Esophagus muscularis mucosa (tissue), 4 donors: Measurements from ENCODE around the gene KIF26B. TPM values are rescaled to one million over a fixed set of nuclear protein-coding genes. Genes with fewer than 3 reads are reported as not detected.

Experiments
- DNase-seq: peaks from one replicate; pipeline ENCODE4 v3.0.0-alpha.2; 2017; ENCODE audit errors: extremely low spot score
- H3K27ac ChIP-seq, 4 donors: fragments of 200-600 bp; sonication (generic); replicated peaks in 1 of 4; 1 replicate in 3 of 4; 2 replicates in 1 of 4; pipeline ENCODE4 v1.5.1; 2016 to 2019; ENCODE audit warnings: mild to moderate bottlenecking in 1 of 4
- H3K27me3 ChIP-seq, 4 donors: fragments of 200-600 bp; sonication (generic); one replicate each; pipeline versions ENCODE4 v1.5.1 to v1.6.0; 2016 to 2019
- H3K36me3 ChIP-seq, 4 donors: fragments of 200-600 bp; sonication (generic); one replicate each; pipeline ENCODE4 v1.5.1; 2016 to 2019
- H3K4me1 ChIP-seq, 4 donors: fragments of 200-600 bp; sonication (generic); one replicate each; pipeline ENCODE4 v1.5.1; 2016 to 2019
- H3K4me3 ChIP-seq, 4 donors: fragments of 200-600 bp; sonication (generic); 1 replicate in 2 of 4; 2 replicates in 2 of 4; pipeline ENCODE4 v1.5.1; 2016 to 2019; ENCODE audit warnings: mild to moderate bottlenecking in 4 of 4, moderate library complexity in 1 of 4
- H3K9me3 ChIP-seq, 4 donors: fragments of 200-600 bp; sonication (generic); 1 replicate in 3 of 4; 2 replicates in 1 of 4; pipeline ENCODE4 v1.5.1; 2016 to 2019
- EP300 ChIP-seq: sonication (generic); formaldehyde crosslinking; IDR thresholded peaks from one replicate; pipeline ENCODE4 v1.6.1; 2017; ENCODE audit warnings: antibody characterized with exemption
- POLR2A ChIP-seq: fragments of 450-650 bp; IDR thresholded peaks from one replicate; pipeline ENCODE4 v1.6.1; 2017; ENCODE audit warnings: antibody characterized with exemption, moderate library complexity, mild to moderate bottlenecking, low read depth
- POLR2AphosphoS5 ChIP-seq, 2 donors: sonication (generic); formaldehyde crosslinking; IDR thresholded peaks; one replicate each; pipeline ENCODE4 v1.6.1; 2017; ENCODE audit warnings: antibody characterized with exemption in 2 of 2
- WGBS: methylation state at CpG from one replicate; pipeline ENCODE4 v1.1.5; 2018; 5-methylcytosine and 5-hydroxymethylcytosine counted together
- intact Hi-C: fragments of 100-400 bp; cut with DNase I; formaldehyde crosslinking; loops from one replicate; pipeline ENCODE4 v1.15.1; 2023
- total RNA-seq, 4 donors: library from RNA; depleted of rRNA; stranded (reverse); fragments of >200 nt; gene quantifications; one replicate each; pipeline versions ENCODE4 v1.1.0 to v1.2.1, GENCODE V29; 2016
- TF ChIP-seq, protein P1 (sequence below), 3 experiments: fragments of 200-600 bp in 2 of 3; fragments of 450-650 bp in 1 of 3; sonication (generic) in 2 of 3; IDR thresholded peaks; one replicate each; pipeline ENCODE4 v1.5.1; 2017 to 2019; ENCODE audit warnings: antibody characterized with exemption in 3 of 3, mild to moderate bottlenecking in 2 of 3, moderate library complexity in 1 of 3

KIF26B gene
- total RNA-seq, 4 donors from 2014 or later = 0.13 to 3.7 (median 1.3) TPM

DNA sequence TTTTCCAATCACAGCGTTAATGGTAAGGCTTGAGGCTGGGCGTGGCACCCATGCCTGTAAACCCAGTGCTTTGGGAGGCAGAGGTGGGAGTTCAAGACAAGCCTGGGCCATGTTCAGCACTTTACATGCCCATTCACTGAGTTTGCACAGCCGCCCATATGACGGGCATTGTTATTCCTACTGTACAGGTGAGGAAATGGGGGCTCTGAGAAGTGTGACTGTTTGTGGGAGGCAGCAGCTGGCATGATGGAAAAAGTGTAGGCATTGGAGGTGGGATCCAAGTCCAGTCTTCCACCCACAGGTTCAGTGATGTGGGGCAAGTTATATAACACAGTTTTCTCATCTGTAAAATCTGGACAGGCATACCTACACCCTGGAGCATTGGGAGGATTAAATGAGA lies 445.9 kb downstream of the KIF26B start:
- H3K4me3 ChIP-seq = no peak overlapping the region
- H3K9me3 ChIP-seq = no peaks in the 10 kb centered on the region
- no peak overlapping the region for H3K27ac ChIP-seq
- H3K4me1 ChIP-seq = peaks cover 13 to 32% (median 24%) of the 10 kb centered on the region in 4 donors
- intact Hi-C loops = no loop called here
- WGBS = 93% methylated on average over 4 of the region's 4 CpGs
- H3K27me3 ChIP-seq = no peaks in the 10 kb centered on the region
- no peaks in the 10 kb centered on the region for H3K36me3 ChIP-seq
- TF ChIP-seq POLR2A = no peak
- no peak for DNase-seq

DNA sequence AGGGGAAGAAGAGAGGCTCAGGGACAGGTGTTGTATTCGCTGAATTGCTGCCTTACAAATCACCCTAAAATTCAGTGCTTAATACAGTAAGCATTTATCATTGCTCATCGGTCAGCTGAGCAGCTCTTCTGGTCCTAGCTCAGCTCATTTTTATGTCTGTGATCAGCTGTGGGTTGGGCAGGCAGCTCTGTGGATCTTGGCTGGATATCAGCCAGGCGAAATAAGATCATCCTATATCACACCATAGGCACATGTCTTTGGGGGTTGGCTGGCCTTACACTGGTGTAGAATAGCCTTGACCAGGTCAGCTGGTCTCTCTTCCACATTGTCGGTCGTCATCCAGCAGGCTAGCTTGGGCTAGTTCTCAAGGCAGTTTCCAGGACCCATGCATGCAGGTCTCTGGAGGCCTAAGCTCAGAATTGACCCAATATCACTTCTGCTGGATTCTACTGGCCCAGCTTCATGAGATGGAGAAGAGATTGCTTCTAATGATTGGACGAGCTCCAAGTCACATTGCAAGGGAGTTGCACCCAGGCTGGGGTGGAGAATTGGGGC lies 448.6 kb downstream of the KIF26B start:
- intact Hi-C loops = no loop called here

DNA sequence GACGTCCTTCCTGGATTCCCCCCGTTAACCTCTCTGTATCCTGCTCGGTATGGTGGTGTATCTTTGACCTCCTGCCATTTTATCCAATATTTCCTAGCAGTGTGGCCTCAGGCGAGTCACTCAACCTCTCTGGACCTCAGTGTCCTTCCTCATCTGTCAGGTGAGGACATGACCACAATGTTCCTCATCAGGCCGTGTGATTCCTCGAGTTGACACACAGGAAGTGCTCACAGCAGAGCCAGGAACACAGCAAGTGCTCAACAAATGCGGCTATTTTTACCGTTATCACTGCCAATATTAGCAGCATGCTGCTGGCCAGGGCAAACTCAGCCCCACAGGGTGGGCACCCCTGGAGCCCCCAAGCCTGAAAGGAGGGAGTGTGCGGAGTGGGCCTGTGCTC lies 450.2 kb downstream of the KIF26B start:
- TF ChIP-seq, protein P1, sequence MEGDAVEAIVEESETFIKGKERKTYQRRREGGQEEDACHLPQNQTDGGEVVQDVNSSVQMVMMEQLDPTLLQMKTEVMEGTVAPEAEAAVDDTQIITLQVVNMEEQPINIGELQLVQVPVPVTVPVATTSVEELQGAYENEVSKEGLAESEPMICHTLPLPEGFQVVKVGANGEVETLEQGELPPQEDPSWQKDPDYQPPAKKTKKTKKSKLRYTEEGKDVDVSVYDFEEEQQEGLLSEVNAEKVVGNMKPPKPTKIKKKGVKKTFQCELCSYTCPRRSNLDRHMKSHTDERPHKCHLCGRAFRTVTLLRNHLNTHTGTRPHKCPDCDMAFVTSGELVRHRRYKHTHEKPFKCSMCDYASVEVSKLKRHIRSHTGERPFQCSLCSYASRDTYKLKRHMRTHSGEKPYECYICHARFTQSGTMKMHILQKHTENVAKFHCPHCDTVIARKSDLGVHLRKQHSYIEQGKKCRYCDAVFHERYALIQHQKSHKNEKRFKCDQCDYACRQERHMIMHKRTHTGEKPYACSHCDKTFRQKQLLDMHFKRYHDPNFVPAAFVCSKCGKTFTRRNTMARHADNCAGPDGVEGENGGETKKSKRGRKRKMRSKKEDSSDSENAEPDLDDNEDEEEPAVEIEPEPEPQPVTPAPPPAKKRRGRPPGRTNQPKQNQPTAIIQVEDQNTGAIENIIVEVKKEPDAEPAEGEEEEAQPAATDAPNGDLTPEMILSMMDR (IDR thresholded peaks at IDR 0.05) = no peak
- TF ChIP-seq POLR2A (no peak), EP300 (no peak), POLR2AphosphoS5 (IDR thresholded peaks at IDR 0.05) (no peak)
- no peaks in the 10 kb centered on the region for H3K27me3 ChIP-seq
- H3K27ac ChIP-seq = no peak overlapping the region
- no peak for DNase-seq
- WGBS = 83% methylated on average over 8 of the region's 9 CpGs
- no peak overlapping the region for H3K4me3 ChIP-seq
- peaks cover 7 to 21% (median 17%) of the 10 kb centered on the region in 4 donors for H3K4me1 ChIP-seq
- intact Hi-C loops = no loop called here
- no peaks in the 10 kb centered on the region for H3K36me3 ChIP-seq
- H3K9me3 ChIP-seq = no peaks in the 10 kb centered on the region

More for the DNA sequence above, 448.6 kb downstream of the KIF26B start:
- Histone ChIP-seq H3K4me3 (no peak overlapping the region), H3K9me3 (no peaks in the 10 kb centered on the region), H3K27ac (no peak overlapping the region), H3K4me1 (peaks cover 13 to 36% (median 31%) of the 10 kb centered on the region in 4 donors), H3K27me3 (no peaks in the 10 kb centered on the region), H3K36me3 (no peaks in the 10 kb centered on the region)
- 93% methylated on average over 4 of the region's 6 CpGs for WGBS
- TF ChIP-seq POLR2A = no peak
- TF ChIP-seq, protein P1 (IDR thresholded peaks at IDR 0.05) = no peak
- TF ChIP-seq EP300 = no peak
- no peak for TF ChIP-seq POLR2AphosphoS5 (IDR thresholded peaks at IDR 0.05)
- no peak for DNase-seq

DNA sequence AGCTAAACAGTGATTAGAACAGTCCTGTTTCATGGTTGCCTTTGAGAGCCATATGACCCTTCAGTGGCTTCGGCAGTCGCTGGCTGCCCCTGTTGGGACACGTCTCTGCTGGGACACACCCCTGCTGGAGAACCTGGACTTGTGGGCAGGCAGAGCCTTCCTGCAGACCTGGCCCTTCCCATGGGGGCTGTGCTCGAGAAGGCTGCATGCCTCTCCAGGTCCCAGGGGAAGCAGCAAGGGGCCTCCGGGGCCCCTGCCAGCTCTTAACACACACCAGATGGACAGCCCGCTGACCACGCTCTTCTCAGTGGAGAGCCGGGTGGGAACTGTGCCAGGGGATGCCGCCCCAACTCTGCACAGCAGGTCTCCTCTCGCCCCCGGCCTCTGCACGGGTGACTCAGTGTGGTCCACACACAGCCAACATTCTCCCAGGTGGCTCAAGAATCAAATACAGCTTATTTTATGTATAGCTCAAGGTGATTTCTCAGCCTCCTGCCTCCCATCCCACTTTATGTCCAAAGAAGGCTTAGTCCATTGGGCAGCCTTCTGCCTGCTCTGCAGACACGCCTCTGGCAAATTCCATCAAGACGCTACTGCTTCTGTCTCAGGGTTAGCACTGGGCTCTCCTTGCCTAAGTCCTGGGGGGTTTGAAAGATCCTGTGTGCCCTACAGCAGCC lies 450.8 kb downstream of the KIF26B start:
- Histone ChIP-seq H3K9me3 (no peaks in the 10 kb centered on the region), H3K36me3 (no peaks in the 10 kb centered on the region), H3K4me3 (peak overlapping the region; percentile 29 to 39 (median 32)), H3K27me3 (no peaks in the 10 kb centered on the region), H3K27ac (peak overlapping the region in 1 of 4 donors; percentile 35), H3K4me1 (peaks cover 7 to 19% (median 14%) of the 10 kb centered on the region in 4 donors)
- TF ChIP-seq POLR2AphosphoS5 (IDR thresholded peaks at IDR 0.05) (no peak), POLR2A (no peak), EP300 (no peak)
- TF ChIP-seq, protein P1 (IDR thresholded peaks at IDR 0.05) = no peak
- intact Hi-C loops = no loop called here
- WGBS = 25% methylated on average over 9 of the region's 14 CpGs
- no peak for DNase-seq

DNA sequence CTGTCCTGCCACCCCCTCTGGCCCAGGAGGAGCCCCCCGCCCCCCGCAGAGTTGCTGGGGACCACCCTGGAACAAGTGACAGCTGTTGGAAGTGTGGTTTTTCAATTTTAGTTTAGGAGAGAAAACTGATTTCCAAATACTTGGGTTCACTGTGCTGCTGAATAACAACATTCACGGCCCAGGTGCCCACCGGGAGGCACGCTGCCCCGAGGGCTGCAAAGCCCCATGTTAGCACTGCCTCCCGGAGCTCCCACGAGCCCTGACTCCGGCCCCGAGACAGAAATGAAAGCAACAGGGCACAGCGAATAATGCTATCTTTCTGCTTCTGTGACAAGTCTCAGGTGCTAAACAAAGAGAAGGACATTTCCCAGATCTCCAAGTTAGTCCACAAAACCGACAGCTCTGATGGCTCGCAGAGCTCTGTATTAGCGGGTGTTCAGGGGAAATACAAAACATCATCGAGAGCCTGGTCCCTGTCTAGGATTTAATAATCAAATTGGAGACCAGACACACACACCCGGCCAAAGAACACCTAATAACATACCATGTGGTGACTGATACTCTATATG lies 451.5 kb downstream of the KIF26B start:
- no peak for TF ChIP-seq EP300
- no peak for TF ChIP-seq POLR2A
- TF ChIP-seq, protein P1 (IDR thresholded peaks at IDR 0.05) = no peak
- TF ChIP-seq POLR2AphosphoS5 (IDR thresholded peaks at IDR 0.05) = no peak
- Histone ChIP-seq H3K27ac (peak overlapping the region in 2 of 4 donors; percentile 7 to 35), H3K4me1 (peaks cover 7 to 19% (median 14%) of the 10 kb centered on the region in 4 donors), H3K4me3 (peak overlapping the region; percentile 29 to 39 (median 32)), H3K9me3 (no peaks in the 10 kb centered on the region), H3K27me3 (no peaks in the 10 kb centered on the region), H3K36me3 (no peaks in the 10 kb centered on the region)
- DNase-seq = no peak
- WGBS = 57% methylated on average over 16 of the region's 16 CpGs
- intact Hi-C loops = no loop called here
